ENCODE data around the gene PTPRK.

Gene PTPRK

DNA sequence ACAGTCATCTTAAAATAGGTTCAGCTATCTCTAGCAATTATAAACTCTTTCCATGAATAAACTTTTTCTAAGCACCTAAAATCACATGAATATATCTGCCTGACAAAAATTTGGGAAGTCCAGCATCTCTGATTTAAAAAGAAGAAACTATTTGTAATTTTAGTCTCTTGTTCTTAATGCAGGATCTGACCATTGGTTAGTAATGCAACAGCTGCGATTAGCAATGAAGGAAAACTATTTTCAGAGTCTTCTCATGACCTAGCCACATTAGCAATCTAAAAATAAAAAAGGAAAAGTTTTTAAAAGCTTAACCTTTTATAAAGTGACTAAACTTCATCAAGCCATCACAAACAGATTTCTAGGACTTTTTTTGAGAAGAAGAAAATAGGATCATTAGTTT lies 97.5 kb downstream of the PTPRK start:
- Histone ChIP-seq H3K4me3 (ENCODE audit: low read depth in 1 of 2, low read length in 2 of 2) (no peak overlapping the region), H3K9ac (ENCODE audit: low read depth in 1 of 2, low read length in 2 of 2) (no peak overlapping the region), H3K27me3 (ENCODE audit: control insufficient read depth in 1 of 2, insufficient read depth in 2 of 2, low read length in 2 of 2) (no peaks in the 10 kb centered on the region), H3K27ac (ENCODE audit: low read depth, low read length) (no peak overlapping the region), H3K9me3 (ENCODE audit: control insufficient read depth in 1 of 2, low read length in 2 of 2) (no peaks in the 10 kb centered on the region), H3K36me3 (ENCODE audit: control insufficient read depth in 1 of 2, insufficient read depth in 2 of 2, low read length in 2 of 2) (no peaks in the 10 kb centered on the region), H3K4me1 (ENCODE audit: control insufficient read depth in 1 of 2, insufficient read depth in 2 of 2, low read length in 2 of 2) (no peaks in the 10 kb centered on the region)

DNA sequence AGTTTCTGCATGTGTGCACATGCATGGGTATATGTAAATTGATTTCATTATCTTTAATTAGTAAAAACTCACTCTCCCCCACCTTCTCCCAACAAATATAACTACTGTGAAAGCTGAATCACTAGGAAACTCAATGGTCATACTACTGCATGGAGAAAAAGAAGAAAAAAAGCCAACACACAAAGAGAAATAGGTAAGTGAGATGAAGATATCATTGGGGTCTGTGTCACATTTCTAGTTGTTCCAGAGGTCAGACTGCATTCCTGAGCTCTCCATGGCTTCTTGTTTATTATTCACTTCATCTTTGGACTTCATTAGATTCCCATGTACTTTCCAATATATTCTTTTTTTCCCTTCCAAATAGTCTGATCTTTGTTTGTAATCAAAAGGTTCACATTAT lies 98.2 kb downstream of the PTPRK start:
- Histone ChIP-seq H3K27ac (ENCODE audit: low read depth, low read length) (no peak overlapping the region), H3K4me3 (ENCODE audit: low read depth in 1 of 2, low read length in 2 of 2) (no peak overlapping the region)

DNA sequence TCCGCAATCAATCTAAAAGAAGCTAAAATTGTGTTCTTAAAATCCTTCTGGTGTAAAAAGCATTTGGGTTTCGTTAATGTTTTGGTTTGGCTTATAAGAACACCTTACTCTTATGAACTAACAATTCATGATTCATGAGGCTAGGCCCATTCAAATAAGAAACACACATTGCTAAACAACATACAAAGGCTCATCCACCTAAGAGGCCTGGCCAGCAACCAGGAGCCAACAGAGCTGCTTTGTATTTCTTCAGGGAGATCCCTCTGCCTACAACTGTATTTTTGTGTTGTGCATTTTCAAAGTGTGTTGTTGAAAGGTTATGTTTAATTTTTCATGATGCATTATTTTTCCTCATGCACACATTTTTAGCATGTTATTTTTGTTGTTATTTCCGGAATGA lies 98.6 kb downstream of the PTPRK start:
- Histone ChIP-seq H3K4me3 (ENCODE audit: low read depth in 1 of 2, low read length in 2 of 2) (no peak overlapping the region), H3K27me3 (ENCODE audit: control insufficient read depth in 1 of 2, insufficient read depth in 2 of 2, low read length in 2 of 2) (no peaks in the 10 kb centered on the region), H3K36me3 (ENCODE audit: control insufficient read depth in 1 of 2, insufficient read depth in 2 of 2, low read length in 2 of 2) (no peaks in the 10 kb centered on the region), H3K9me3 (ENCODE audit: control insufficient read depth in 1 of 2, low read length in 2 of 2) (no peaks in the 10 kb centered on the region), H3K9ac (ENCODE audit: low read depth in 1 of 2, low read length in 2 of 2) (no peak overlapping the region), H3K4me1 (ENCODE audit: control insufficient read depth in 1 of 2, insufficient read depth in 2 of 2, low read length in 2 of 2) (no peaks in the 10 kb centered on the region), H3K27ac (ENCODE audit: low read depth, low read length) (no peak overlapping the region)

More for the DNA sequence above, 98.2 kb downstream of the PTPRK start:
- no peaks in the 10 kb centered on the region for H3K9me3 ChIP-seq (ENCODE audit: control insufficient read depth in 1 of 2, low read length in 2 of 2)
- no peaks in the 10 kb centered on the region for H3K27me3 ChIP-seq (ENCODE audit: control insufficient read depth in 1 of 2, insufficient read depth in 2 of 2, low read length in 2 of 2)
- no peaks in the 10 kb centered on the region for H3K4me1 ChIP-seq (ENCODE audit: control insufficient read depth in 1 of 2, insufficient read depth in 2 of 2, low read length in 2 of 2)
- H3K9ac ChIP-seq (ENCODE audit: low read depth in 1 of 2, low read length in 2 of 2) = no peak overlapping the region
- no peaks in the 10 kb centered on the region for H3K36me3 ChIP-seq (ENCODE audit: control insufficient read depth in 1 of 2, insufficient read depth in 2 of 2, low read length in 2 of 2)

DNA sequence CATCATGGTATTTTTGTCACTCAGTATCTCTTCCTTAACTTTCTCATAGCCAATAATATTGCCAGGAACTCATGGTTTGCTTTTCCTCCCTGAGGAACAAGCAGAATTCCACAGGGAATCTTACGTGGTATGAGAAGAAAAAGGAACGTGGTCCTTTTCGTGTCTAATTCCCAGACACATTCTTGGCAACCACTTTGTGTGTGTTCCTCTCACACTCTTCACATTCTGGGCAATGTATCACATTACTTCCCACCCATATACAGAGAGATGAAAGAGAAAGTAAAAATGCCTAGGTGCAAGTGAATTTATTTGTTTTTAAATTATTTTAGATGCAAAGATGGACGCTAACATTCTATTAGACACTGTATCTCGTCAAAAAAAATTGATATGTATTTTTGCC lies 102.7 kb downstream of the PTPRK start:
- Histone ChIP-seq H3K27me3 (ENCODE audit: control insufficient read depth in 1 of 2, insufficient read depth in 2 of 2, low read length in 2 of 2) (no peaks in the 10 kb centered on the region), H3K4me1 (ENCODE audit: control insufficient read depth in 1 of 2, insufficient read depth in 2 of 2, low read length in 2 of 2) (peaks cover 0 to 7% of the 10 kb centered on the region in 2 donors), H3K4me3 (ENCODE audit: low read depth in 1 of 2, low read length in 2 of 2) (no peak overlapping the region), H3K36me3 (ENCODE audit: control insufficient read depth in 1 of 2, insufficient read depth in 2 of 2, low read length in 2 of 2) (no peaks in the 10 kb centered on the region), H3K27ac (ENCODE audit: low read depth, low read length) (no peak overlapping the region), H3K9me3 (ENCODE audit: control insufficient read depth in 1 of 2, low read length in 2 of 2) (no peaks in the 10 kb centered on the region), H3K9ac (ENCODE audit: low read depth in 1 of 2, low read length in 2 of 2) (no peak overlapping the region)

DNA sequence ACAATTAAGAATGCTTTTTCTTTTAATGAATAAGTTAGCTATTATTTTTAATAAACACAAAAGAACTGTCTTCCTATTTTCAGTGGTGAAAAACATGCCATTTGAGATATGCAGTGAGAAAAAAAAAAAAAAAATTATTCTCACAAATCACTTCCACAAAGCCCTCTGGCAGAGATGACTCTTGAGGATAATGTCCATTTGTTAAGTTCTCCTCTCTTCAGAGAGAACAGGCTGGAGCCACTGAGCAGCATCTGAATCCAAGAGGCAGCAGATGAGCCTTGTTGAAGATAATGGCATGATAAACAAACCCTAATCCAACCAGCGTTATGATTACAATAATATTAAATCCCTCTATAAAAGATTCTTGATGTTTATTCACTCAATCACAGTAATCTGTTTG lies 105.0 kb downstream of the PTPRK start:
- Histone ChIP-seq H3K27me3 (ENCODE audit: control insufficient read depth in 1 of 2, insufficient read depth in 2 of 2, low read length in 2 of 2) (no peaks in the 10 kb centered on the region), H3K9ac (ENCODE audit: low read depth in 1 of 2, low read length in 2 of 2) (no peak overlapping the region), H3K27ac (ENCODE audit: low read depth, low read length) (no peak overlapping the region), H3K9me3 (ENCODE audit: control insufficient read depth in 1 of 2, low read length in 2 of 2) (no peaks in the 10 kb centered on the region), H3K4me3 (ENCODE audit: low read depth in 1 of 2, low read length in 2 of 2) (no peak overlapping the region), H3K36me3 (ENCODE audit: control insufficient read depth in 1 of 2, insufficient read depth in 2 of 2, low read length in 2 of 2) (no peaks in the 10 kb centered on the region), H3K4me1 (ENCODE audit: control insufficient read depth in 1 of 2, insufficient read depth in 2 of 2, low read length in 2 of 2) (peaks cover 0 to 9% of the 10 kb centered on the region in 2 donors)

DNA sequence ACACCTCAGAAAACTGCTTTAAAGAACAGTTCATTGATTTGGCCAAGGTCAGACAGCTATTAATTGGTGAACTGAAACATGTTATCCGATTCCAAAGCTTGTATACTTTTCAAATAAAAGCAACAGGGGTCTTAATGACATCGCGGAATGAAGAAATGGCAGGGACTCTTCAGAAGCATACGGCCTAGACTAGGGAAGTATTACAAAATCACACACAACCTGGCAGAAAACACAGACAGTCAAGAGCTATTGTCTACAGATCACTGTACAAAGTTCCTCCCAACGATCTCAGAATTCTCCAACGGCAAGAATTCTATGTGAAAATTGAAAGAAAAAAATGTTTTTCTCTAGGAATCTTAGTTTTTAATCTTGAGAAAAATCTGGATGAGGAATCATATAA lies 105.5 kb downstream of the PTPRK start:
- Histone ChIP-seq H3K4me3 (ENCODE audit: low read depth in 1 of 2, low read length in 2 of 2) (no peak overlapping the region), H3K27ac (ENCODE audit: low read depth, low read length) (no peak overlapping the region), H3K4me1 (ENCODE audit: control insufficient read depth in 1 of 2, insufficient read depth in 2 of 2, low read length in 2 of 2) (peaks cover 0 to 10% of the 10 kb centered on the region in 2 donors), H3K36me3 (ENCODE audit: control insufficient read depth in 1 of 2, insufficient read depth in 2 of 2, low read length in 2 of 2) (no peaks in the 10 kb centered on the region), H3K27me3 (ENCODE audit: control insufficient read depth in 1 of 2, insufficient read depth in 2 of 2, low read length in 2 of 2) (no peaks in the 10 kb centered on the region), H3K9me3 (ENCODE audit: control insufficient read depth in 1 of 2, low read length in 2 of 2) (no peaks in the 10 kb centered on the region), H3K9ac (ENCODE audit: low read depth in 1 of 2, low read length in 2 of 2) (no peak overlapping the region)

DNA sequence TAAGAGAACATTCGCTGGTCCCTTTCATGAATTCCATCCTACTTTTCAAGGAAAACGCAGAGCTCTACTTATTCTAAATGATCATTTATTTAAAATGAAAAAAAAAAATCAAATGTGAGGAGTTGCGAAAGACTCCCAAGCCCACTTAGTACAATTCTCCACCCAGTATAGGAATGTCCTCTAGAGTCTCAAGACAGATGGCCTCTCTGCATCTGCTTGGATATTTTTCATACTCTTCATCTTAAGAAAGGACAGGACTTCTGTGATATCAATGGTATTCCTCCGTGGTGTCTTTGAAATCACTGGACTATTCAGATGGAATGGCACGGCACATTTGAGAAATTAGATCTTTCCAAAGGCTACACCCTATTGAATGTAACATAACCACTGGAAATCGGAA lies 107.1 kb downstream of the PTPRK start:
- no peak overlapping the region for H3K9ac ChIP-seq (ENCODE audit: low read depth in 1 of 2, low read length in 2 of 2)
- peaks cover 0 to 23% of the 10 kb centered on the region in 2 donors for H3K4me1 ChIP-seq (ENCODE audit: control insufficient read depth in 1 of 2, insufficient read depth in 2 of 2, low read length in 2 of 2)
- no peaks in the 10 kb centered on the region for H3K27me3 ChIP-seq (ENCODE audit: control insufficient read depth in 1 of 2, insufficient read depth in 2 of 2, low read length in 2 of 2)
- H3K9me3 ChIP-seq (ENCODE audit: control insufficient read depth in 1 of 2, low read length in 2 of 2) = no peaks in the 10 kb centered on the region
- H3K4me3 ChIP-seq (ENCODE audit: low read depth in 1 of 2, low read length in 2 of 2) = no peak overlapping the region
- H3K27ac ChIP-seq (ENCODE audit: low read depth, low read length) = no peak overlapping the region
- H3K36me3 ChIP-seq (ENCODE audit: control insufficient read depth in 1 of 2, insufficient read depth in 2 of 2, low read length in 2 of 2) = no peaks in the 10 kb centered on the region

DNA sequence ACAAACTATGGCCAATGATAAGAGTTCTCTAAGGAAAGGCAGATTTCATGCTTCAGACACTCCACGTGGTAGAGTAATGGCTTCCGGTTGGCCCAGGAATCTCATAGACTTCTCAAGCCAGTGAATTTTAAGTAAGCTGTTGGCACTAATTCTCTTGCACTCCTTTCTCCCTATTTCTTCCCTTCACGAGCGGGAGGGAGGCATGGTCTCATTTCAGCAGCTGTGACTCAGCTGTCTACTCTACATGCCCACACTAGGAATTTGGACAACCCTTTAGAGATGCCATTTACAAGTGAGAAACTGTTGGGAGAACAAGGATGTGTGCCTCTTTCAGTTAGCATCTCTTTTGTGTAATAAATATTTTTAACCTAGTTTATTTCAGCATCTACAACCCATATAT lies 107.7 kb downstream of the PTPRK start:
- H3K27me3 ChIP-seq (ENCODE audit: control insufficient read depth in 1 of 2, insufficient read depth in 2 of 2, low read length in 2 of 2) = no peaks in the 10 kb centered on the region
- no peaks in the 10 kb centered on the region for H3K36me3 ChIP-seq (ENCODE audit: control insufficient read depth in 1 of 2, insufficient read depth in 2 of 2, low read length in 2 of 2)
- H3K9ac ChIP-seq (ENCODE audit: low read depth in 1 of 2, low read length in 2 of 2) = no peak overlapping the region
- peaks cover 0 to 23% of the 10 kb centered on the region in 2 donors for H3K4me1 ChIP-seq (ENCODE audit: control insufficient read depth in 1 of 2, insufficient read depth in 2 of 2, low read length in 2 of 2)
- H3K27ac ChIP-seq (ENCODE audit: low read depth, low read length) = no peak overlapping the region
- H3K9me3 ChIP-seq (ENCODE audit: control insufficient read depth in 1 of 2, low read length in 2 of 2) = no peaks in the 10 kb centered on the region
- no peak overlapping the region for H3K4me3 ChIP-seq (ENCODE audit: low read depth in 1 of 2, low read length in 2 of 2)

DNA sequence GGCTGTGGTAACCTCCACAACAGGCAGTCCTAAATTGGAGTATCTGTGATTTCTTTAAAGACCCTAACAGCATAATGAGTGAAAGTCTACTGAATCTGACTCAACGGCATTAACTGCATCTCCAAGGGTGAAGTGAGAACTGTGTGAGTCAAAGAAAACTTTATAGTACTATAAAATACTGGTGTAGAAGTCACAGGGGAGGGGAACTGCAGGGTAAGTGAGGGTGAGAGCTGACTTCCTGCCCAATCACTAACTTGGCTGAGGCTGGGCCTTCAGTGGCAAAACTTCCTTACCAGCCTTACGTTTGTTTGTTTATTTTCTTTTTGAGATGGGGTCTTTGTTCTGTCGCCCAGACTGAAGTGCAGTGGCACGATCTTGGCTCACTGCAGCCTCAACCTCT lies 109.8 kb downstream of the PTPRK start:
- Histone ChIP-seq H3K27ac (ENCODE audit: low read depth, low read length) (no peak overlapping the region), H3K9ac (ENCODE audit: low read depth in 1 of 2, low read length in 2 of 2) (no peak overlapping the region), H3K36me3 (ENCODE audit: control insufficient read depth in 1 of 2, insufficient read depth in 2 of 2, low read length in 2 of 2) (no peaks in the 10 kb centered on the region), H3K4me3 (ENCODE audit: low read depth in 1 of 2, low read length in 2 of 2) (no peak overlapping the region), H3K9me3 (ENCODE audit: control insufficient read depth in 1 of 2, low read length in 2 of 2) (no peaks in the 10 kb centered on the region), H3K27me3 (ENCODE audit: control insufficient read depth in 1 of 2, insufficient read depth in 2 of 2, low read length in 2 of 2) (no peaks in the 10 kb centered on the region), H3K4me1 (ENCODE audit: control insufficient read depth in 1 of 2, insufficient read depth in 2 of 2, low read length in 2 of 2) (peaks cover 0 to 23% of the 10 kb centered on the region in 2 donors)

DNA sequence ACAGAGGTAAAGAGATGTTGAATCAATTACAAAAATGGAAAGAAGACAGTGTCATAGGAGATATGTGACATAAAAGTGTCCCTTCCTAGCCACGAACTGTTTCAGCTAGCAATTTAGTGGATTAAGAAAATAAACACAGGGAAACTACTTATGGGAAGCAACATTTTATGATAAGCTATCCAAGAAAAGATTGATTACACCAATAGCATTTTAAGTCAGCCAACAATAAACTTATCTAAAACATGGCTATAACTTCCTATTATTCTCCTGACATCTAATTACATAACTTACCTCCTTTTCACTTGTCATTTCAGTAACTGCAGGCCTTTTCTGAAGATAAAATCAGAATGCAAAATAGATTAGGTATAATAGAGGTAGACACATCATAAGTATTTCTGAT lies 111.4 kb downstream of the PTPRK start:
- Histone ChIP-seq H3K4me3 (ENCODE audit: low read depth in 1 of 2, low read length in 2 of 2) (no peak overlapping the region), H3K27me3 (ENCODE audit: control insufficient read depth in 1 of 2, insufficient read depth in 2 of 2, low read length in 2 of 2) (no peaks in the 10 kb centered on the region), H3K36me3 (ENCODE audit: control insufficient read depth in 1 of 2, insufficient read depth in 2 of 2, low read length in 2 of 2) (no peaks in the 10 kb centered on the region), H3K4me1 (ENCODE audit: control insufficient read depth in 1 of 2, insufficient read depth in 2 of 2, low read length in 2 of 2) (peaks cover 0 to 18% of the 10 kb centered on the region in 2 donors), H3K9ac (ENCODE audit: low read depth in 1 of 2, low read length in 2 of 2) (no peak overlapping the region), H3K9me3 (ENCODE audit: control insufficient read depth in 1 of 2, low read length in 2 of 2) (no peaks in the 10 kb centered on the region), H3K27ac (ENCODE audit: low read depth, low read length) (no peak overlapping the region)

DNA sequence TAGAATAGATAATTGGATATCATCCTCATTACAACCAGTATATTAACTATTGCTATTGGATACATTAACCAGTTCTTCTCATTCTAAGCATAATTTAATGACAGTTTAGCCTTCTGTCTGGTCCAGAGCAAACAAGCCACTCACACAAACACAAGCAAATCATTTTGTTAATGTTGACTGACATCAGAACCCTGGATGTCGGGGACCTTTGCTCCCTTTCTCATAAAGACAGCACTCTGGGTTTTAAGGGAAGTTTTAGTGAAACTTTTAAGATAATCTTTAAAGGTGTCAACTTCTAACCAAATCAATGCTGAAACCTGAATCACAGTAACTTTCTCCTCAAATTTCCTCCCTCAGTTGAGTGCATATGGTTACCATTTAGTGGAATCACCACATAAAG lies 113.9 kb downstream of the PTPRK start:
- Histone ChIP-seq H3K4me3 (ENCODE audit: low read depth in 1 of 2, low read length in 2 of 2) (no peak overlapping the region), H3K36me3 (ENCODE audit: control insufficient read depth in 1 of 2, insufficient read depth in 2 of 2, low read length in 2 of 2) (no peaks in the 10 kb centered on the region), H3K9me3 (ENCODE audit: control insufficient read depth in 1 of 2, low read length in 2 of 2) (no peaks in the 10 kb centered on the region), H3K4me1 (ENCODE audit: control insufficient read depth in 1 of 2, insufficient read depth in 2 of 2, low read length in 2 of 2) (peaks cover 0 to 23% of the 10 kb centered on the region in 2 donors), H3K27me3 (ENCODE audit: control insufficient read depth in 1 of 2, insufficient read depth in 2 of 2, low read length in 2 of 2) (no peaks in the 10 kb centered on the region), H3K9ac (ENCODE audit: low read depth in 1 of 2, low read length in 2 of 2) (no peak overlapping the region), H3K27ac (ENCODE audit: low read depth, low read length) (no peak overlapping the region)

Data from duodenal mucosa (tissue), 2 donors.